ENCODE measurements around the gene HMOX2.

HMOX2 gene

GRCh38 chr16:4481526-4481925 is 5.3 kb downstream of the HMOX2 start:
- TF ChIP-seq POLR2A (IDR thresholded peaks at IDR 0.05; ENCODE audit: low read depth, low read length) (no peak), POLR2AphosphoS5 (IDR thresholded peaks at IDR 0.05; ENCODE audit: low read depth, low read length) (no peak), PAX5 (IDR thresholded peaks at IDR 0.05; ENCODE audit: insufficient read depth, low read length, severe bottlenecking) (no peak), TAF1 (IDR thresholded peaks at IDR 0.05; ENCODE audit: low read depth, low read length) (no peak), SPI1 (IDR thresholded peaks at IDR 0.05; ENCODE audit: low read depth, low read length) (no peak), POU2F2 (IDR thresholded peaks at IDR 0.05; ENCODE audit: low read depth, low read length) (no peak)
- no peak for DNase-seq (ENCODE audit: insufficient read length, low spot score)
- no peak for FAIRE-seq

GRCh38 chr16:4481963-4482362 is 5.8 kb downstream of the HMOX2 start:
- DNase-seq (ENCODE audit: insufficient read length, low spot score): no peak
- TF ChIP-seq POLR2A (IDR thresholded peaks at IDR 0.05; ENCODE audit: low read depth, low read length) (no peak), PAX5 (IDR thresholded peaks at IDR 0.05; ENCODE audit: insufficient read depth, low read length, severe bottlenecking) (no peak), POU2F2 (IDR thresholded peaks at IDR 0.05; ENCODE audit: low read depth, low read length) (no peak), SPI1 (IDR thresholded peaks at IDR 0.05; ENCODE audit: low read depth, low read length) (no peak), TAF1 (IDR thresholded peaks at IDR 0.05; ENCODE audit: low read depth, low read length) (no peak), POLR2AphosphoS5 (IDR thresholded peaks at IDR 0.05; ENCODE audit: low read depth, low read length) (no peak)
- FAIRE-seq: no peak

GRCh38 chr16:4486126-4486893 is 10.1 kb downstream of the HMOX2 start:
- DNase-seq (ENCODE audit: insufficient read length, low spot score) (no peak), FAIRE-seq (no peak)
- TF ChIP-seq SPI1 (IDR thresholded peaks at IDR 0.05; ENCODE audit: low read depth, low read length): no peak
- no peak for TF ChIP-seq POLR2A (IDR thresholded peaks at IDR 0.05; ENCODE audit: low read depth, low read length)
- no peak for TF ChIP-seq POLR2AphosphoS5 (IDR thresholded peaks at IDR 0.05; ENCODE audit: low read depth, low read length)
- TF ChIP-seq TAF1 (IDR thresholded peaks at IDR 0.05; ENCODE audit: low read depth, low read length): no peak
- TF ChIP-seq PAX5 (IDR thresholded peaks at IDR 0.05; ENCODE audit: insufficient read depth, low read length, severe bottlenecking): no peak
- no peak for TF ChIP-seq POU2F2 (IDR thresholded peaks at IDR 0.05; ENCODE audit: low read depth, low read length)

GRCh38 chr16:4487955-4488498 is 11.8 kb downstream of the HMOX2 start:
- no peak for TF ChIP-seq SPI1 (IDR thresholded peaks at IDR 0.05; ENCODE audit: low read depth, low read length)
- no peak for TF ChIP-seq PAX5 (IDR thresholded peaks at IDR 0.05; ENCODE audit: insufficient read depth, low read length, severe bottlenecking)
- no peak for TF ChIP-seq POLR2AphosphoS5 (IDR thresholded peaks at IDR 0.05; ENCODE audit: low read depth, low read length)
- no peak for TF ChIP-seq POU2F2 (IDR thresholded peaks at IDR 0.05; ENCODE audit: low read depth, low read length)
- TF ChIP-seq TAF1 (IDR thresholded peaks at IDR 0.05; ENCODE audit: low read depth, low read length): no peak
- TF ChIP-seq POLR2A (IDR thresholded peaks at IDR 0.05; ENCODE audit: low read depth, low read length): no peak
- DNase-seq (ENCODE audit: insufficient read length, low spot score) (no peak), FAIRE-seq (no peak)

GRCh38 chr16:4488499-4488967 is 12.3 kb downstream of the HMOX2 start:
- FAIRE-seq (no peak), DNase-seq (ENCODE audit: insufficient read length, low spot score) (no peak)
- TF ChIP-seq POU2F2 (IDR thresholded peaks at IDR 0.05; ENCODE audit: low read depth, low read length) (no peak), SPI1 (IDR thresholded peaks at IDR 0.05; ENCODE audit: low read depth, low read length) (no peak), TAF1 (IDR thresholded peaks at IDR 0.05; ENCODE audit: low read depth, low read length) (no peak), PAX5 (IDR thresholded peaks at IDR 0.05; ENCODE audit: insufficient read depth, low read length, severe bottlenecking) (no peak), POLR2A (IDR thresholded peaks at IDR 0.05; ENCODE audit: low read depth, low read length) (no peak)

- no peak for TF ChIP-seq PAX5 (IDR thresholded peaks at IDR 0.05; ENCODE audit: insufficient read depth, low read length, severe bottlenecking)
- no peak for TF ChIP-seq TAF1 (IDR thresholded peaks at IDR 0.05; ENCODE audit: low read depth, low read length)
- TF ChIP-seq POLR2AphosphoS5 (IDR thresholded peaks at IDR 0.05; ENCODE audit: low read depth, low read length): no peak
- TF ChIP-seq POU2F2 (IDR thresholded peaks at IDR 0.05; ENCODE audit: low read depth, low read length): no peak
- TF ChIP-seq POLR2A (IDR thresholded peaks at IDR 0.05; ENCODE audit: low read depth, low read length): no peak
- TF ChIP-seq SPI1 (IDR thresholded peaks at IDR 0.05; ENCODE audit: low read depth, low read length): no peak
- DNase-seq (ENCODE audit: insufficient read length, low spot score) (no peak), FAIRE-seq (no peak)
Measured at GRCh38 chr16:4489030-4489429, 12.8 kb downstream of the HMOX2 start.

- DNase-seq (ENCODE audit: insufficient read length, low spot score) (no peak), FAIRE-seq (no peak)
- TF ChIP-seq POU2F2 (IDR thresholded peaks at IDR 0.05; ENCODE audit: low read depth, low read length): no peak
- TF ChIP-seq SPI1 (IDR thresholded peaks at IDR 0.05; ENCODE audit: low read depth, low read length): no peak
Measured at GRCh38 chr16:4491898-4492297, 15.7 kb downstream of the HMOX2 start.

- DNase-seq (ENCODE audit: insufficient read length, low spot score) (no peak), FAIRE-seq (no peak)
- TF ChIP-seq POLR2A (IDR thresholded peaks at IDR 0.05; ENCODE audit: low read depth, low read length) (no peak), SPI1 (IDR thresholded peaks at IDR 0.05; ENCODE audit: low read depth, low read length) (no peak), POU2F2 (IDR thresholded peaks at IDR 0.05; ENCODE audit: low read depth, low read length) (no peak), POLR2AphosphoS5 (IDR thresholded peaks at IDR 0.05; ENCODE audit: low read depth, low read length) (no peak), TAF1 (IDR thresholded peaks at IDR 0.05; ENCODE audit: low read depth, low read length) (no peak), PAX5 (IDR thresholded peaks at IDR 0.05; ENCODE audit: insufficient read depth, low read length, severe bottlenecking) (no peak)
Measured at GRCh38 chr16:4494746-4495490, 18.7 kb downstream of the HMOX2 start.

- no peak for DNase-seq (ENCODE audit: insufficient read length, low spot score)
- no peak for TF ChIP-seq SPI1 (IDR thresholded peaks at IDR 0.05; ENCODE audit: low read depth, low read length)
- no peak for FAIRE-seq
Measured at GRCh38 chr16:4495766-4496165, 19.6 kb downstream of the HMOX2 start.
